A549 treated with dexamethasone at 1 μM for 4 hours (cell line): ENCODE data around the gene PDE9A. TPM values are rescaled to one million over a fixed set of nuclear protein-coding genes. Genes with fewer than 3 reads are reported as not detected.

Source experiments
- total RNA-seq: library from RNA; stranded (reverse); fragments of 200-300 nt; extraction: Qiagen RNA extraction; gene quantifications from 5 replicates; pipeline ENCODE4 v1.2.3, GENCODE V29; 2022

PDE9A gene
- 1.0 to 1.7 TPM (median 1.6 TPM) in 5 replicates for total RNA-seq

GRCh38 chr21:42653231-42654061 lies at the start of gene PDE9A:
PDE9A (plus strand) TSS chr21:42653621; CDS start chr21:42653815, 194 bp downstream.

Other genes with a start within 250 kb of the PDE9A start
- 0.13 to 0.30 TPM (median 0.18 TPM) in 5 replicates for gene UBASH3A, start 249.7 kb upstream of the PDE9A start, total RNA-seq
- 0.46 to 1.0 TPM (median 0.61 TPM) in 5 replicates for gene RSPH1, start 157.4 kb upstream of the PDE9A start, total RNA-seq
- 3.0 to 3.7 TPM (median 3.4 TPM) in 5 replicates for gene SLC37A1, start 139.8 kb upstream of the PDE9A start, total RNA-seq
- 20.1 to 28.7 TPM (median 27.3 TPM) in 5 replicates for gene WDR4, start 225.9 kb downstream of the PDE9A start, total RNA-seq
- 20.0 to 21.2 TPM (median 20.1 TPM) in 5 replicates for gene NDUFV3, start 239.7 kb downstream of the PDE9A start, total RNA-seq